GM12875 (cell line): Measurements from ENCODE around the gene TEAD4.

Experiments
- H3K4me3 ChIP-seq: one replicate; pipeline ENCODE4 v1.5.1; 2011; ENCODE audit warnings: low read depth, low read length, control low read depth
- TF ChIP-seq, protein P1 (sequence below): IDR thresholded peaks from 2 replicates; pipeline ENCODE4 v1.5.1; 2011; ENCODE audit warnings: low read depth, mild to moderate bottlenecking, control low read depth, inconsistent platforms, low read length, moderate library complexity, borderline replicate concordance; ENCODE audit not compliant: insufficient read depth

TEAD4 gene

DNA sequence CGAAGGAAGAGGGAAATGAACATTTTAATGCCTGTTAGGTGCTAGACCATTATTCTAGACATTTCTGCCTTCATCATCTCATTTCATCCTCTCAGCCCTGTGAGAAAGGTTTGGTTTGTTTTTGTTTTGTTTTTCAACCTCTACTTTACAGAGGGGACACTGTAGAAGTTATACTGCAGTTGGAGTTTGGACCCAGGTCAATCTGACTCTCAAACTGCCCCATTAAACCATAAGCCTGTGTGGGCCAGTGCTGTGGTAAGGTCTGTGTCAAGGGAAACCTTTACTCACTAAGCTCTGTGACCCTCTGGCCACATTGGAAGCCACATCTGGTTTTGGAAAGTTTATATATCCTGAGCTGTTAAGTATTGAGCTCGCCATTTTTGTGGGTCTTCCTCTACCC lies 8.5 kb downstream of the TEAD4 start:
- no peak overlapping the region for H3K4me3 ChIP-seq
- TF ChIP-seq, protein P1, sequence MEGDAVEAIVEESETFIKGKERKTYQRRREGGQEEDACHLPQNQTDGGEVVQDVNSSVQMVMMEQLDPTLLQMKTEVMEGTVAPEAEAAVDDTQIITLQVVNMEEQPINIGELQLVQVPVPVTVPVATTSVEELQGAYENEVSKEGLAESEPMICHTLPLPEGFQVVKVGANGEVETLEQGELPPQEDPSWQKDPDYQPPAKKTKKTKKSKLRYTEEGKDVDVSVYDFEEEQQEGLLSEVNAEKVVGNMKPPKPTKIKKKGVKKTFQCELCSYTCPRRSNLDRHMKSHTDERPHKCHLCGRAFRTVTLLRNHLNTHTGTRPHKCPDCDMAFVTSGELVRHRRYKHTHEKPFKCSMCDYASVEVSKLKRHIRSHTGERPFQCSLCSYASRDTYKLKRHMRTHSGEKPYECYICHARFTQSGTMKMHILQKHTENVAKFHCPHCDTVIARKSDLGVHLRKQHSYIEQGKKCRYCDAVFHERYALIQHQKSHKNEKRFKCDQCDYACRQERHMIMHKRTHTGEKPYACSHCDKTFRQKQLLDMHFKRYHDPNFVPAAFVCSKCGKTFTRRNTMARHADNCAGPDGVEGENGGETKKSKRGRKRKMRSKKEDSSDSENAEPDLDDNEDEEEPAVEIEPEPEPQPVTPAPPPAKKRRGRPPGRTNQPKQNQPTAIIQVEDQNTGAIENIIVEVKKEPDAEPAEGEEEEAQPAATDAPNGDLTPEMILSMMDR = no peak

DNA sequence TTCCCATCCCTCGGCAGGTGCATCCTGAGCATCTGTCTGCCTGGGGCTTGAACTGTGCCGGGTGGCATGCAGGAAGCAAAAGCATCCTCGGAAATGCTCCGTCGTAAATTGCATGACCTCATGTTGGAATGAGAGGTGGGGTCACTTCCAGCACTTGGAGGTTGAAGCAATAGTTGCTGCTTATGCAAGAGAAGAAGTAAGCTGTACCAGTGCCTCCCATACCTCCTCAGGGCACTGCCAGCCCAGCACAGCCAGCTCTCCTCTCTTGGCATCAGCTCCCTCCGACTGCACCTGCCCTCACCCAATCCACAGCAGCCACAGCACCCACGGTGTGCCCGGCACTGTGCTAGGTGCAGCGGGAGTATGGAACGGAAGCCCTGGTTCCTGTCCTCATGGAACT lies 11.5 kb downstream of the TEAD4 start:
- TF ChIP-seq, protein P1 = no peak
- no peak overlapping the region for H3K4me3 ChIP-seq

DNA sequence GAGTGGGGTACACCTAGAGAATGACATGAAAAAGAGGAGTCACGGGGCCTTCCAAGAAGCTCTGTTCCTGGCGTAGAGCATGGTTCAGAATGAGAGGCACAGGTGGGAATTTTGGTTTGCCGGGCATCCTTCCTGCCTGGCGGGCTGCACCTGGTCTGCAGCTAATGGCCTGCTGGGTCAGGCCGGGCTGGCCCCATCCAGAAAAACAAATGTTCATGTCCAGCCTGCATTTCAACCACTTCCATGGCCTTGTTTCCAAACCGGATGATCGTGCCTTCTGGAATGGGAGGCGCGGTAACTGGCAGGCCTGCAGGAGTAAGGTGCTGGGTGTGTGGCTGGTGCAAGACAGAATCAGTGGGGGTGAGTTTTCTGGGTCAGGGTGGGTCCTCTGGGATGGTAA lies 14.4 kb downstream of the TEAD4 start:
- TF ChIP-seq, protein P1 = no peak
- H3K4me3 ChIP-seq = no peak overlapping the region

DNA sequence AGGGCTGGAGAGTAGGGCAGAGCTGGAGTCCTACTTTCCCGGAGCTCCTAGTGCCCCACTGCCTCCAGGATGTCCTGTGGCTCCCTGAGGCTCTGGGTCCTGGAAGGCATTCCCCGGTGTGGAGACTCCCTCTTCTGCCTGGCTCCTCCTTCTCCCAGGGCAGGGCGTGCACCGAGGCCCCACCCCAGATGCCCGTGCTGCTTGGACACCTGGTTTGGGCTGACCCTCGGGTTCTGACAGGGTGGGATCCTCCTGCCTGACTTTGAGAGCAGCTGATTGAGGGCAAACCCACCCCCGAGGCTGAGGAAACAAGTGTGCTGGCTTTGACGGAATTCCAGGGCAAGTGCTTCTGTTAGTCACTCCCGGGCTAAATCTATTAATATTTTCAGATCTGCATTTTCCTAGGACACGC lies 15.4 kb downstream of the TEAD4 start:
- TF ChIP-seq, protein P1 = no peak
- no peak overlapping the region for H3K4me3 ChIP-seq

DNA sequence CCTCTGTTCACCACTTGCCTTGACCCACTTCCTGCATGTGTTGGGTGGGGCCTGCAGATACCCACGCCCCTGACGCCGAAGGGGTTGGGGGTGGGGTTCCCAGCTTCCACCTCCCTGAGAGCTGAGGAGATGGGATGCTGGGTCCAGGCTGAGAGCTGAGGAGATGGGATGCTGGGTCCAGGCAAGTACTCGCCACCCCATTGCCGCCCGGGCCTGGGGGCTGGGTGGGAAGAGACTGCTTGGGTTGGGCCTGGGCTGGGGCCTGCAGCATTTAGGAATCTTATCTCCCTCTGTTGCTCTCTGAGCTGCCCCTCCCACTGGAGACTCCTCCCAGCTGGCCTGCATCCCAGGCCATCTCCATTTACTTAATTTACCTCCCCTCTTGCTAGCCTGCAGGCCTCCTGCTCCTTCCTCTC lies 17.4 kb downstream of the TEAD4 start:
- no peak overlapping the region for H3K4me3 ChIP-seq
- TF ChIP-seq, protein P1 = no peak

DNA sequence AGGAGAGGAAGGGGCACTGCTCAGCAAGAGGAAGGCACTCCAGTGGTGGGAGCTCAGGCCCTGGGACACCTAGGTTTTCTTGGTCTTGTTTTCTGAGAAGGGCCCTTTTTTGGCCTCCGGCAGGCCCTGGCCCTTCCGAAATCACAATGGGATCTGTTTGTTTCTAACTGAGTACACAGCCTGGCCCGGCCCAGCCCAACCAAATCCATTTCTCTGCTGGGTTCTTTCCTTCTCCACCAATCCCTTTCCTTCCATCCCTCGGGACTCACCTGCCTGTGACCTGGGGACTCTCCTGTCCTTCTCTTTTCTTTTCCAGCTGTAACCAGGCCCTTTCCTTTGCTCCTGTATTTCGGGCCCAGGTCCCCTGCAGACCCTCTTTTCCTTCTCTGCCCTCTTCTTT lies 18.6 kb downstream of the TEAD4 start:
- TF ChIP-seq, protein P1 = no peak
- H3K4me3 ChIP-seq = no peak overlapping the region

DNA sequence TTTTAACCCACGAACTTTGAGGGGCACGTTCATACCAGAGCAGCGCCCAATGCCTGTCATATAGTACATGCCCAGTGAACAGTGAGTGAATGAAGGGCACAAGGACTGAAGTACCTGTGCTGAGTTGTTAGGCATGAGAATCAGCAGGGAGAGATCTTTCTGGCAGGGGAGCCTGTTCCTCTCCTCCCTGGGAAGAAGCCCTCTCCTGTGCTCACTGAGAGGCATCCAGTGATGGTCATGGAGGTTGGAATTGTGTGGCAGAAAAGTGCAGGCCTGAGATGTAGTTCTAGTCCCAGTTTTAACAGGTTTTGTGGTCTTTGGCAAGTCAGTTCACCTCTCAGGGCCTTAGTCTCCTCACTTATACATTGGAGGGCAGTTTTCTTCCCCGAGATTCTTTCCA lies 20.6 kb downstream of the TEAD4 start:
- TF ChIP-seq, protein P1 = no peak
- no peak overlapping the region for H3K4me3 ChIP-seq
